RWPE1 (cell line): Measurements from ENCODE around the gene C1orf87.

Experiments used
- CTCF ChIA-PET: fragments of 350-600 bp; sonication (Branson Sonifier 250); formaldehyde crosslinking; extraction: SDS; loops from one replicate; lab custom pipeline; 2021; lab: Yijun Ruan, JAX
- POLR2A ChIA-PET: fragments of 400-600 bp; formaldehyde crosslinking; extraction: SDS; loops from one replicate; lab custom pipeline; 2020; ENCODE audit warnings: antibody characterized with exemption; ENCODE audit not compliant: low non-redundant PET; lab: Yijun Ruan, JAX
- DNase-seq: peaks from one replicate; pipeline ENCODE4 v3.0.0; 2012; ENCODE audit warnings: low spot score
- H3K27ac ChIP-seq: fragments of 450-650 bp; 2 replicates; pipeline ENCODE4 v1.5.1; 2017
- TF ChIP-seq, protein P1 (sequence below): fragments of 450-650 bp; conservative IDR thresholded peaks from 2 replicates; pipeline ENCODE4 v1.5.1; 2017; ENCODE audit warnings: low read depth, mild to moderate bottlenecking

Gene C1orf87

DNA sequence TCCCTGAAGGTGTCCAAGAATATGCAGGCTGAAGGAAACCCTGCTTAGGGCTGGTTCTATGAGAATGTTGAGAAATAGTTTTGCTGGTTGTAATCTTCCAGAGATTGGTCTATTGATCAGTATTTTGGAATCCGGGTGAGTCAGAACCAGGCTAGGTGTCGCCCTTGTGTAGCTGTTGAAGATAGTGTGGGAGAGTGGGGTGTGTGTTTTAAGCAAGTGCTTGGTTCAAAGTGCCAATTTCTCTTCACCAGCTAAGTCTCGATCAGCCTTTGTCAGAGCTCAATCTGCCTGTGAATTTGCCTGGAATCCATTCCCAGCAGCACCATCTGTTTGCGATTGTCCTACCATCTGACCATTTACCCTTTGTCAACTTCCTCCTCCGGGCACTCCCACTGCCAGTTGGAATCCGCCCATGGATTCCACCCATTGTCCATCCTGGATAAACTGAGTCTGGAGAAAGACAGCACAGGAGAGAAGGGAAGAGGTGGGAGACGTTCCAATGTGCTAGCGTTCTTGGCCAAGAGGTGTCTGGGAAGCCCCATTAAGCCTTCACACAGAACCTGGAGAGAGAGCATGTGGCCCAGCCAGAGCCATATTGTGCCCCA, 87.6 kb downstream of the C1orf87 start:
- no peak overlapping the region for H3K27ac ChIP-seq
- ChIA-PET CTCF (no interaction called here), POLR2A (no interaction called here)
- TF ChIP-seq, protein P1, sequence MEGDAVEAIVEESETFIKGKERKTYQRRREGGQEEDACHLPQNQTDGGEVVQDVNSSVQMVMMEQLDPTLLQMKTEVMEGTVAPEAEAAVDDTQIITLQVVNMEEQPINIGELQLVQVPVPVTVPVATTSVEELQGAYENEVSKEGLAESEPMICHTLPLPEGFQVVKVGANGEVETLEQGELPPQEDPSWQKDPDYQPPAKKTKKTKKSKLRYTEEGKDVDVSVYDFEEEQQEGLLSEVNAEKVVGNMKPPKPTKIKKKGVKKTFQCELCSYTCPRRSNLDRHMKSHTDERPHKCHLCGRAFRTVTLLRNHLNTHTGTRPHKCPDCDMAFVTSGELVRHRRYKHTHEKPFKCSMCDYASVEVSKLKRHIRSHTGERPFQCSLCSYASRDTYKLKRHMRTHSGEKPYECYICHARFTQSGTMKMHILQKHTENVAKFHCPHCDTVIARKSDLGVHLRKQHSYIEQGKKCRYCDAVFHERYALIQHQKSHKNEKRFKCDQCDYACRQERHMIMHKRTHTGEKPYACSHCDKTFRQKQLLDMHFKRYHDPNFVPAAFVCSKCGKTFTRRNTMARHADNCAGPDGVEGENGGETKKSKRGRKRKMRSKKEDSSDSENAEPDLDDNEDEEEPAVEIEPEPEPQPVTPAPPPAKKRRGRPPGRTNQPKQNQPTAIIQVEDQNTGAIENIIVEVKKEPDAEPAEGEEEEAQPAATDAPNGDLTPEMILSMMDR: no peak
- DNase-seq: no peak

DNA sequence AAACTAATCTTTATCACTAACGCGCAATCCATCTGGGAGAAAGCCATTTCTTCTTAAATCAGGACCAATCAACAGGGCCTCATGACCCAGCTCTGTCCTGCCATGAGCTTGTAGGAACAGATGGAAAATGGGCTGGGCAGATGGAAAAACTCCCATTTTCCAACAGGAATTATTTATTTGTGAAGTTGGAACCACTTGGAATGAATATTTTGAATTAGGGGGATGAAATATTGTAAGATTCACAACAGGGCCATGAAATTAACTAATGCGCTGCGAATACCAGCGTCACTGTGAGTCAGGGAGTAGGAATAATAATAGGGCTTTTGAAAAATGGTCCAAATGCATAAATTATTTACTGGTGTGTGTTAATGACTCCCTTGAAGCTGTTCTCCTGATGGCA, 93.9 kb downstream of the C1orf87 start:
- CTCF ChIA-PET: interaction anchor here (0.6 kb wide), 1 partner anchor 994 kb away, joined by 3 read pairs; no protein-coding TSS in a partner anchor
- POLR2A ChIA-PET: no interaction called here
- TF ChIP-seq, protein P1: no peak
- no peak overlapping the region for H3K27ac ChIP-seq
- no peak for DNase-seq

DNA sequence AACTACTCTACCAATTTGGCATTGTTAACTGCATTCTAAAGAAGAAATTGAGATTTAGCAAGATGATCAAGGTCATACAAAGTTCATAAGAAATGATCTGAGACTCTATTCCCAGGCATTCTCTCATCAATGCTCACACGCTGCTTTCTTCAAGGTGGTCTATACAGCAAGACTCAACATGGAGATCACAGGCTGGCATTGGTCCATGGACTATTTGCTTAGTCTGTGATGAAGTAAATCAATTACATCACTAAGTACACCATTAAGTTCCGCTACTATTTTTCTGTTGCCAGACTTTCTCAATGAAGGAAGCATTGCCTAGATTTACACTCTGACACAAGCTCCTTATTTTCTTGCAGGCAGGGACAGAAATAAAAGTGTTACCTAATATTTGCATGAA, 95.1 kb downstream of the C1orf87 start:
- H3K27ac ChIP-seq: no peak overlapping the region
- ChIA-PET CTCF (interaction anchor here (0.6 kb wide), 1 partner anchor 291 kb away, joined by 3 read pairs; no protein-coding TSS in a partner anchor), POLR2A (no interaction called here)
- no peak for DNase-seq
- TF ChIP-seq, protein P1: no peak

DNA sequence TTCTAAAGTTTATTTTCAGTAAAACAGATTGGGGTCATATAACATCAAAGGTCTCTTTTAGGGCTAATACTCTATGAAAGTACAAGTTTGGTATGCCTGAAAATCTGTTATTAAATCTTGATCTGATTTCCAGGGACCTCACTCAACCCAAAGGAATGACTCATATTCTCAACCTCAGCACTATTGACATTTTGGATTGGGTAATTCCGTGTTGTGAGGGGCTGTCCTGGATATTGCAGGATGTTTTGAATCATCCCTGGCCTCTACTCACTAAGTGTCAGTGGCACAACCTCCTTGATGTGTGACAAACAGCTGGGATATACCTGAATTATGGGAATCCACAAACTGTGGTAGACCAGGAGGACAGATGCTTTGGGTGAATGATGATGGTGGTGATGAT, 95.5 kb downstream of the C1orf87 start:
- POLR2A ChIA-PET: no interaction called here
- CTCF ChIA-PET: no interaction called here
- DNase-seq: no peak
- H3K27ac ChIP-seq: no peak overlapping the region
- TF ChIP-seq, protein P1: no peak

DNA sequence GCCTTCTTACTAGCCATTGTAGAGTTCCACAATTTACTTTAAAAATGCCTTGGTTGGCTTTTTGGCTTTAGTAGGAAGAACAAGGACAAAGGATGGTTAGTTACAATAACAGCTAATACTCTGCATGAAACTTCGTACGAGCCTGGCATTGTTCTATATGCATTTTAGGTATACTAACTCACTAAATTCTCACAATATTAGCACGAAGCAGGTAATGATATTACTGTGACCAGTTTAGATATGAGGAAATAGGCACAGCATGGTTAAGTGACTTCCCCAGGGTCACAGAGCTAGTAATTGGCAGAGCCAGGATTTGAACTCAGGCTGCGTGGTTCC, 96.5 kb downstream of the C1orf87 start:
- ChIA-PET POLR2A (no interaction called here), CTCF (interaction anchor here (0.6 to 1.4 kb wide), 10 partner anchors 10 to 933 kb away, joined by 3 to 14 read pairs (median 3); no protein-coding TSS in a partner anchor)
- TF ChIP-seq, protein P1: peak; percentile 41
- H3K27ac ChIP-seq: no peak overlapping the region
- DNase-seq: no peak

DNA sequence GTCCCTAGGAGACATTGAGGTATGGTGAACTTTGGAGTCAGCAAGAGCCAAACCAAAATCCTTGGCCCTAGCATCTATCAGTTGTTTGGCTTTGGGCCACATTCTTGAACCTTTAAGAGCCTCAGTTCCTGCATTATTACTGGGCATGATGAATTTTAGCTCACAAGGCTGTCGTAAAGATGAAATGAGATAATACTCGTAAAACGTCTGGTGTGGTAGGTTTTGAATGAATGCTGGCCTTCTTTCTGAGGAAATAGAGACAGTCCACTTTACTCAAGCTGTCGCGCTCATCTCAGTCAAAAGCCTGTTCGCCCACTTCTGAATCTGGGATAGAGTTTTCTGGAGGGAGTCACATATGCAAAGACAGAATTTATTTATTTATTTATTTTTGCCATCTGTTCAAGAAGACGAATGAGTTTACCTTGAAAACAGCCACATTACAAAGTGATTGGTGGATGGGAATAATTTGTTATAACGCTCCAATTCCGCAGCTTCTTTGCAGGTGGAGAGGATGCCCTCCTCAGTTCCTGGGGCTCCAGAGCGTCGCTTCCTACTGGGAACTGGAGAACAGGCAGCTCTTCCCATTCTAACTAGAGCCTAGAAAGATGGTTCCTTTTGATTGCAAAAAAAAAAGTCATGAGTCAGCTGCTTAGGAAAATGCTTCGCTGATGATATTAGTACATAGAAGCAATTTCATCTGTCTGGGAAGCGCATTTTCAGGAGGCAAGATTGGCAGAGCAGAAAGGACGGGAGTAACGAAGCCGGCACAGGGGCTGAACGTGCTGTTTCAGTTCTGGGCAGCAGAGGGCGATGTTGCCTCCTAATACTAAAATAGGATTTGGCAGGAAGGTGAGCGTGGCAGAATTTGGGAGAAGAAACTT, 97.1 kb downstream of the C1orf87 start:
- POLR2A ChIA-PET: no interaction called here
- TF ChIP-seq, protein P1: peak; percentile 84
- no peak overlapping the region for H3K27ac ChIP-seq
- peak; percentile 64 for DNase-seq
- CTCF ChIA-PET: interaction anchor here (0.5 to 1.4 kb wide), 24 partner anchors 10 to 1854 kb away, joined by 3 to 14 read pairs (median 3); partner anchors contain the start of gene CYP2J2
